ENCODE measurements around the gene IL33.

DNA sequence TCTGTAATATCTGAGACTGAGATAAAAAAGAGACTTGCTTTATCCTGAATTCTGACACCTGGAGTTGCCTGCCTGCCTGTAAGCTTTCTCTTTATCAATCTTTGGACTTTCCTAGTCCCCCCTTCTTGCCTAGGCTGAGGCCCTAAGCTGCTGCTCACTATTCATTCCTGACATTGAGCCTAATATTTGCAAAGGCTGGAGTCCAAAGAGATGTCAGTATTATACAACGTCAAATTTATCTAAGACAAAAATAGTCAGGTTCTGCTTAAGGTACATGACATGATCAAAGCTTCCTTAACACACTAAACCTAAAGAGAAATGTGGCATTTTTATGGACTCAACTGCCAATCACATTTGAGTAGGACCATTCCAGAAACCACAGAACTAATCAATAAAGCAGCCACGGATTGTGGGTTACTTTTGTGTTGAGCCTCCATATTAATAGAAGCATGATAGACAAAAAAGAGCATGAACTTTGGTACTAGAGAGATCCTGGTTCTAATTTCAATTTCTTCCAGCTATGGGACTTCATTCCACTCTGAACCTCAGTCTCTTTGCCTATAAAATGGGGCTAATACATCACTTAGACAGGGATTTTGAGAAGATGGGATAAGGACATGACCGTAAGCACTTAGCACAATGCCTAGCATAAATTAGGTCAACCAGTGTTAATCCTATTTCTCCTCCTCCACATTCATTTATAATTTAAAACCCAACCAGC is 56.1 kb downstream of the IL33 start:
- TF ChIP-seq, protein P1, sequence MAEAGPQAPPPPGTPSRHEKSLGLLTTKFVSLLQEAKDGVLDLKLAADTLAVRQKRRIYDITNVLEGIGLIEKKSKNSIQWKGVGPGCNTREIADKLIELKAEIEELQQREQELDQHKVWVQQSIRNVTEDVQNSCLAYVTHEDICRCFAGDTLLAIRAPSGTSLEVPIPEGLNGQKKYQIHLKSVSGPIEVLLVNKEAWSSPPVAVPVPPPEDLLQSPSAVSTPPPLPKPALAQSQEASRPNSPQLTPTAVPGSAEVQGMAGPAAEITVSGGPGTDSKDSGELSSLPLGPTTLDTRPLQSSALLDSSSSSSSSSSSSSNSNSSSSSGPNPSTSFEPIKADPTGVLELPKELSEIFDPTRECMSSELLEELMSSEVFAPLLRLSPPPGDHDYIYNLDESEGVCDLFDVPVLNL (CRISPR knock-in tag; IDR thresholded peaks at IDR 0.05; ENCODE audit: borderline replicate concordance, low read depth) = no peak
- TF ChIP-seq RELA (CRISPR knock-in tag; IDR thresholded peaks at IDR 0.05; ENCODE audit: borderline replicate concordance) = no peak
- no peak for TF ChIP-seq USF2 (CRISPR knock-in tag; IDR thresholded peaks at IDR 0.05)
- no peak for TF ChIP-seq CTCF (IDR thresholded peaks at IDR 0.05)
- no peak for TF ChIP-seq E2F1 (CRISPR knock-in tag; IDR thresholded peaks at IDR 0.05)
- TF ChIP-seq TEAD1 (CRISPR knock-in tag; IDR thresholded peaks at IDR 0.05) = no peak
- TF ChIP-seq SP1 (CRISPR knock-in tag; conservative IDR thresholded peaks at IDR 0.05) = no peak
- no peak for TF ChIP-seq HMGXB4 (CRISPR knock-in tag; IDR thresholded peaks at IDR 0.05)
- TF ChIP-seq ETV6 (CRISPR knock-in tag; IDR thresholded peaks at IDR 0.05) = no peak
- TF ChIP-seq ERG (CRISPR knock-in tag; IDR thresholded peaks at IDR 0.05) = no peak
- TF ChIP-seq ZNF138 (CRISPR knock-in tag; conservative IDR thresholded peaks at IDR 0.05) = no peak
- TF ChIP-seq, protein P2, sequence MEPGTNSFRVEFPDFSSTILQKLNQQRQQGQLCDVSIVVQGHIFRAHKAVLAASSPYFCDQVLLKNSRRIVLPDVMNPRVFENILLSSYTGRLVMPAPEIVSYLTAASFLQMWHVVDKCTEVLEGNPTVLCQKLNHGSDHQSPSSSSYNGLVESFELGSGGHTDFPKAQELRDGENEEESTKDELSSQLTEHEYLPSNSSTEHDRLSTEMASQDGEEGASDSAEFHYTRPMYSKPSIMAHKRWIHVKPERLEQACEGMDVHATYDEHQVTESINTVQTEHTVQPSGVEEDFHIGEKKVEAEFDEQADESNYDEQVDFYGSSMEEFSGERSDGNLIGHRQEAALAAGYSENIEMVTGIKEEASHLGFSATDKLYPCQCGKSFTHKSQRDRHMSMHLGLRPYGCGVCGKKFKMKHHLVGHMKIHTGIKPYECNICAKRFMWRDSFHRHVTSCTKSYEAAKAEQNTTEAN (CRISPR knock-in tag; IDR thresholded peaks at IDR 0.05) = no peak
- TF ChIP-seq ESRRA (CRISPR knock-in tag; IDR thresholded peaks at IDR 0.05; ENCODE audit: borderline replicate concordance) = no peak

All from WTC11 (cell line).